Astrocyte (in vitro differentiated cells and primary cell): ENCODE measurements around the gene SPHK2.

Experiments
- CTCF ChIP-seq: IDR thresholded peaks from 2 replicates; pipeline ENCODE4 v1.5.1; 2011; ENCODE audit warnings: low read depth, mild to moderate bottlenecking, inconsistent platforms, low read length, moderate library complexity; ENCODE audit not compliant: insufficient read depth
- EZH2 ChIP-seq: IDR thresholded peaks from 2 replicates; pipeline ENCODE4 v1.6.1; 2012; ENCODE audit warnings: mild to moderate bottlenecking, low read length, inconsistent platforms; ENCODE audit not compliant: insufficient read depth

GRCh38 chr19:48587387-48587786, 31.9 kb upstream of the SPHK2 start:
- TF ChIP-seq CTCF (no peak), EZH2 (no peak)
